IMR-90 (cell line): ENCODE results near the gene LAMA5. TPM values are rescaled to one million over a fixed set of nuclear protein-coding genes. Genes with fewer than 3 reads are reported as not detected.

Source experiments
- ATAC-seq: fragments of 200-7000 bp; cut with Tn5 transposase; 2 replicates; pipeline ENCODE4 v1.9.1; 2020; ENCODE audit warnings: low read depth, mild to moderate bottlenecking, moderate library complexity
- BruUV-seq: library from RNA; stranded (reverse); fragments of 400-500 nt; replicated peaks from 2 replicates; lab custom pipeline; 2021; lab: Mats Ljungman, UMichigan
- CTCF ChIA-PET: fragments of 300-600 bp; formaldehyde crosslinking; extraction: SDS; loops from one replicate; lab custom pipeline; 2021; ENCODE audit warnings: antibody characterized with exemption; lab: Yijun Ruan, JAX
- POLR2A ChIA-PET: fragments of 300-600 bp; sonication (Branson Sonifier 250); formaldehyde crosslinking; loops from one replicate; lab custom pipeline; 2022; ENCODE audit warnings: antibody characterized with exemption; ENCODE audit not compliant: unreplicated experiment; lab: Charles Lee
- DNase-seq: peaks from one replicate; pipeline ENCODE4 v3.0.0; 2013
- H2AFZ ChIP-seq: replicated peaks from 2 replicates; pipeline ENCODE3; 2013; ENCODE audit warnings: low read length, mild to moderate bottlenecking; ENCODE audit not compliant: poor library complexity
- H2AK5ac ChIP-seq: 2 replicates; pipeline ENCODE4 v1.6.1; 2013; ENCODE audit warnings: low read depth, low read length, inconsistent platforms
- H2AK9ac ChIP-seq: replicated peaks from 2 replicates; pipeline ENCODE3; 2013; ENCODE audit warnings: mild to moderate bottlenecking, low read depth, low read length, moderate library complexity; ENCODE audit not compliant: poor library complexity
- H2BK120ac ChIP-seq: 2 replicates; pipeline ENCODE4 v1.6.1; 2013; ENCODE audit warnings: low read depth, low read length, inconsistent platforms
- H2BK15ac ChIP-seq: 3 replicates; pipeline ENCODE4 v1.6.1; 2013; ENCODE audit warnings: low read depth, low read length, inconsistent platforms
- H2BK20ac ChIP-seq: 2 replicates; pipeline ENCODE4 v1.6.1; 2013; ENCODE audit warnings: low read depth, mild to moderate bottlenecking, inconsistent platforms, low read length, moderate library complexity
- H2BK5ac ChIP-seq: 2 replicates; pipeline ENCODE4 v1.6.1; 2013; ENCODE audit warnings: mild to moderate bottlenecking, low read depth, low read length, inconsistent platforms; ENCODE audit not compliant: poor library complexity, severe bottlenecking
- H3K14ac ChIP-seq: replicated peaks from 2 replicates; pipeline ENCODE4 v1.6.1; 2013; ENCODE audit warnings: low read depth, low read length, inconsistent platforms
- H3K18ac ChIP-seq: 2 replicates; pipeline ENCODE4 v1.6.1; 2013; ENCODE audit warnings: low read depth, low read length, control low read depth
- H3K23ac ChIP-seq: 2 replicates; pipeline ENCODE4 v1.6.1; 2013; ENCODE audit warnings: low read depth, low read length, inconsistent platforms
- H3K27ac ChIP-seq: 2 replicates; pipeline ENCODE4 v1.5.1; 2013; ENCODE audit warnings: mild to moderate bottlenecking, control low read depth, low read length; ENCODE audit not compliant: insufficient read depth
- H3K27me3 ChIP-seq: 2 replicates; pipeline ENCODE4 v1.6.1; 2013; ENCODE audit warnings: low read length; ENCODE audit not compliant: control insufficient read depth, insufficient read depth
- H3K36me3 ChIP-seq: 2 replicates; pipeline ENCODE4 v1.6.1; 2013; ENCODE audit warnings: low read length, mixed read lengths; ENCODE audit not compliant: control insufficient read depth, insufficient read depth
- H3K4ac ChIP-seq: 2 replicates; pipeline ENCODE4 v1.6.1; 2013; ENCODE audit warnings: low read depth, low read length, inconsistent platforms
- H3K4me1 ChIP-seq: 2 replicates; pipeline ENCODE4 v1.6.1; 2013; ENCODE audit warnings: low read length, mixed read lengths; ENCODE audit not compliant: control insufficient read depth, insufficient read depth
- H3K4me2 ChIP-seq: 2 replicates; pipeline ENCODE4 v1.6.1; 2013; ENCODE audit warnings: low read depth, mild to moderate bottlenecking, control low read depth, low read length, moderate library complexity
- H3K4me3 ChIP-seq: 2 replicates; pipeline ENCODE4 v1.5.1; 2013; ENCODE audit warnings: low read depth, mild to moderate bottlenecking, control low read depth, low read length, moderate library complexity; ENCODE audit not compliant: insufficient read depth
- H3K56ac ChIP-seq: 2 replicates; pipeline ENCODE4 v1.6.1; 2013; ENCODE audit warnings: low read length, inconsistent platforms; ENCODE audit not compliant: insufficient read depth; ENCODE audit errors: extremely low read depth
- H3K79me1 ChIP-seq, 2 experiments: 2 replicates each; pipeline ENCODE4 v1.6.1; 2013; ENCODE audit warnings: low read length in 2 of 2, inconsistent platforms in 1 of 2, low read depth in 1 of 2
- H3K9ac ChIP-seq: 2 replicates; pipeline ENCODE4 v1.6.1; 2013; ENCODE audit warnings: low read depth, low read length, control low read depth
- H3K9me1 ChIP-seq: 2 replicates; pipeline ENCODE4 v1.6.1; 2013; ENCODE audit warnings: low read length, inconsistent platforms; ENCODE audit not compliant: insufficient read depth
- H3K9me3 ChIP-seq: 2 replicates; pipeline ENCODE4 v1.6.1; 2013; ENCODE audit warnings: low read length; ENCODE audit not compliant: control insufficient read depth, insufficient read depth
- H4K20me1 ChIP-seq: 2 replicates; pipeline ENCODE4 v1.6.1; 2013; ENCODE audit warnings: low read length, inconsistent platforms; ENCODE audit not compliant: insufficient read depth
- H4K5ac ChIP-seq: 2 replicates; pipeline ENCODE4 v1.6.1; 2013; ENCODE audit warnings: mild to moderate bottlenecking, low read depth, low read length, control low read depth
- H4K8ac ChIP-seq, 2 experiments: 2 replicates each; pipeline ENCODE4 v1.6.1; 2013; ENCODE audit warnings: low read depth in 2 of 2, low read length in 2 of 2, control low read depth in 1 of 2, inconsistent platforms in 1 of 2
- H4K91ac ChIP-seq: 2 replicates; pipeline ENCODE4 v1.6.1; 2013; ENCODE audit warnings: low read depth, low read length, inconsistent platforms; ENCODE audit not compliant: insufficient read depth
- BHLHE40 ChIP-seq: fragments of 150-350 bp; IDR thresholded peaks from 2 replicates; pipeline ENCODE4 v1.6.1; 2016; ENCODE audit warnings: mild to moderate bottlenecking, low read depth, low read length
- CEBPB ChIP-seq: IDR thresholded peaks from 2 replicates; pipeline ENCODE4 v1.6.1; 2012; ENCODE audit warnings: low read depth, low read length, improper control_type of control experiment
- CTCF ChIP-seq: conservative IDR thresholded peaks from 2 replicates; pipeline ENCODE4 v1.5.1; 2012; ENCODE audit warnings: mild to moderate bottlenecking, low read depth, low read length, improper control_type of control experiment
- ELK1 ChIP-seq: fragments of 150-350 bp; IDR thresholded peaks from 2 replicates; pipeline ENCODE4 v1.6.1; 2016; ENCODE audit warnings: low read depth, mild to moderate bottlenecking, low read length, moderate library complexity, borderline replicate concordance
- MAFK ChIP-seq: IDR thresholded peaks from 2 replicates; pipeline ENCODE4 v1.6.1; 2012; ENCODE audit warnings: low read depth, low read length, improper control_type of control experiment
- MAZ ChIP-seq: IDR thresholded peaks from 2 replicates; pipeline ENCODE4 v1.6.1; 2012; ENCODE audit warnings: low read depth, mild to moderate bottlenecking, low read length, improper control_type of control experiment, moderate library complexity, borderline replicate concordance
- NFE2L2 ChIP-seq: fragments of 150-350 bp; IDR thresholded peaks from 2 replicates; pipeline ENCODE4 v1.6.1; 2016; ENCODE audit warnings: low read depth, mild to moderate bottlenecking, low read length
- POLR2A ChIP-seq: IDR thresholded peaks from 2 replicates; pipeline ENCODE4 v1.6.1; 2012; ENCODE audit warnings: mild to moderate bottlenecking, low read depth, low read length
- RAD21 ChIP-seq: IDR thresholded peaks from 2 replicates; pipeline ENCODE4 v1.6.1; 2012; ENCODE audit warnings: low read length, improper control_type of control experiment
- WGBS, 2 experiments: methylation state at CpG; one replicate each; pipeline versions ENCODE4 v1.1.5 to v1.1.7; 2013; ENCODE audit warnings: missing lambda C conversion rate in 2 of 2; ENCODE audit not compliant: insufficient read length in 1 of 2; ENCODE audit errors: extremely low coverage in 2 of 2; 5-methylcytosine and 5-hydroxymethylcytosine counted together
- dilution Hi-C: fragments of 300-500 bp; cut with HindIII; formaldehyde crosslinking; loops from one replicate; pipeline ENCODE4 v1.14.3; 2018; ENCODE audit warnings: low sequenced_read_pairs; ENCODE audit not compliant: unreplicated experiment
- in situ Hi-C: fragments of 300-500 bp; cut with MboI; formaldehyde crosslinking; loops from 3 replicates; pipeline ENCODE4 v1.14.3; 2019; ENCODE audit warnings: low sequenced_read_pairs, inconsistent platforms, mixed read lengths
- intact Hi-C: fragments of 100-400 bp; cut with micrococcal nuclease; formaldehyde crosslinking; loops from 2 replicates; pipeline ENCODE4 v1.10.0; 2022
- polyA plus RNA-seq, 3 experiments: library from polyadenylated mRNA; depleted of rRNA; stranded (reverse); fragments of >200 nt; gene quantifications; 2 replicates each; pipeline ENCODE4 v1.2.3, GENCODE V29; 2012; ENCODE audit warnings: low replicate concordance in 1 of 3
- total RNA-seq: library from RNA; depleted of rRNA; stranded (reverse); fragments of >200 nt; gene quantifications from 2 replicates; pipeline ENCODE4 v1.2.3, GENCODE V29; 2012

Gene LAMA5
- total and polyA plus RNA-seq, 2 of the 4 experiments (the other 2 are of a cell fraction): 0.90 to 7.3 TPM

- Histone ChIP-seq H2BK5ac (no peak overlapping the region), H3K79me1 (peaks cover 17 to 20% of the 10 kb centered on the region in 2 experiments), H3K9me3 (peaks cover 2% of the 10 kb centered on the region), H3K9me1 (no peaks in the 10 kb centered on the region), H2BK120ac (no peak overlapping the region), H3K36me3 (peaks cover 45% of the 10 kb centered on the region), H4K5ac (no peak overlapping the region), H2AFZ (no peak overlapping the region), H3K23ac (no peak overlapping the region), H3K4ac (no peak overlapping the region), H4K20me1 (peaks cover 9% of the 10 kb centered on the region), H3K9ac (no peak overlapping the region), H2AK5ac (no peak overlapping the region), H4K91ac (no peak overlapping the region), H3K18ac (no peak overlapping the region), H3K27me3 (no peaks in the 10 kb centered on the region), H3K4me3 (no peak overlapping the region), H3K27ac (no peak overlapping the region), H3K4me2 (no peak overlapping the region), H2BK20ac (no peak overlapping the region), H3K4me1 (no peaks in the 10 kb centered on the region), H3K56ac (no peak overlapping the region), H2BK15ac (no peak overlapping the region), H4K8ac (no peak overlapping the region), H3K14ac (no peak overlapping the region), H2AK9ac (no peak overlapping the region)
- no peak for TF ChIP-seq MAFK
- no peak for TF ChIP-seq MAZ
- TF ChIP-seq BHLHE40: no peak
- no peak for TF ChIP-seq RAD21
- no peak for TF ChIP-seq ELK1
- TF ChIP-seq NFE2L2: no peak
- no peak for TF ChIP-seq POLR2A
- TF ChIP-seq CEBPB: no peak
- no peak for TF ChIP-seq CTCF
- in situ Hi-C loops: no loop called here
- BruUV-seq: no TSS peak
- ATAC-seq (no peak), DNase-seq (no peak)
- WGBS, 2 experiments: no CpG with 5 or more reads among the region's 10 CpGs
- ChIA-PET CTCF (no interaction called here), POLR2A (no interaction called here)
- dilution Hi-C loops: no loop called here
- intact Hi-C loops: no loop called here
Observed at GRCh38 chr20:62267543-62267942, 99.6 kb downstream of the LAMA5 start.
